Osteocyte (in vitro differentiated cells): Measurements from ENCODE around the gene MTHFS. TPM values are rescaled to one million over a fixed set of nuclear protein-coding genes. Genes with fewer than 3 reads are reported as not detected.

ENCODE experiments used
- DNase-seq: peaks from one replicate; pipeline ENCODE4 v3.0.0; 2021; ENCODE audit warnings: mixed read lengths; ENCODE audit not compliant: unreplicated experiment; ENCODE audit errors: extremely low spot score
- H3K27ac Mint-ChIP-seq: one replicate; pipeline ENCODE4 v1.8.0; 2021; ENCODE audit warnings: mild to moderate bottlenecking, mixed read lengths; ENCODE audit not compliant: unreplicated experiment
- H3K27me3 Mint-ChIP-seq: one replicate; pipeline ENCODE4 v1.8.0; 2021; ENCODE audit warnings: mixed read lengths; ENCODE audit not compliant: unreplicated experiment
- H3K36me3 Mint-ChIP-seq: one replicate; pipeline ENCODE4 v1.8.0; 2021; ENCODE audit warnings: mixed read lengths; ENCODE audit not compliant: unreplicated experiment
- H3K4me1 Mint-ChIP-seq: one replicate; pipeline ENCODE4 v1.8.0; 2021; ENCODE audit warnings: mixed read lengths; ENCODE audit not compliant: unreplicated experiment
- H3K4me3 Mint-ChIP-seq: one replicate; pipeline ENCODE4 v1.8.0; 2021; ENCODE audit warnings: mild to moderate bottlenecking, moderate library complexity, mixed read lengths; ENCODE audit not compliant: unreplicated experiment
- H3K9me3 Mint-ChIP-seq: one replicate; pipeline ENCODE4 v1.8.0; 2021; ENCODE audit warnings: mixed read lengths; ENCODE audit not compliant: unreplicated experiment
- total RNA-seq: library from RNA; stranded (reverse); gene quantifications from 2 replicates; pipeline ENCODE4 v1.2.1, GENCODE V29; 2021
- TF ChIP-seq, protein P1 (sequence below): fragments of 200-600 bp; sonication (generic); IDR thresholded peaks from 2 replicates; pipeline ENCODE4 v1.5.0; 2021; ENCODE audit warnings: antibody characterized with exemption, mild to moderate bottlenecking, moderate library complexity

Gene MTHFS
- total RNA-seq, 1 donor from 2014 or later: 12.0 TPM

DNA sequence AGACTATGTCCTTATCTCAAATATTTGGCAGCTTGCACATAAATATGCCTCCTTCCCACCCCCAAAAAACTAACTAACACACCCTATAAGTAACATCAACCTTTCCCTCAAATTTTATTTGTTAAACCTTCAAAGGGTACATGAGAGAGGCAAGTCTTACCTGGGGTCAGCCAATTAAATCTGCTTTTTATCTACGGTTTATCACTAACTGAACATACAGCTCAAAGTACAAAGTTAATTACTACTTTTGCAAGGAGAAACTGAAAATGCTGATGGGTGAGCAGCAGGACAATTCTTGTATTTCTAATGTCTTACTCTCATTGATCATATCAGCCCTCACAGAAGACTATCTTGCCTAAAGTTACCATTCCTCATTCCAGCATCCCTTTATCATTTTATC, 34.6 kb downstream of the MTHFS start:
- DNase-seq: no peak
- peaks cover 2% of the 10 kb centered on the region for H3K4me1 Mint-ChIP-seq
- H3K9me3 Mint-ChIP-seq: no peaks in the 10 kb centered on the region
- H3K4me3 Mint-ChIP-seq: no peak overlapping the region
- TF ChIP-seq, protein P1, sequence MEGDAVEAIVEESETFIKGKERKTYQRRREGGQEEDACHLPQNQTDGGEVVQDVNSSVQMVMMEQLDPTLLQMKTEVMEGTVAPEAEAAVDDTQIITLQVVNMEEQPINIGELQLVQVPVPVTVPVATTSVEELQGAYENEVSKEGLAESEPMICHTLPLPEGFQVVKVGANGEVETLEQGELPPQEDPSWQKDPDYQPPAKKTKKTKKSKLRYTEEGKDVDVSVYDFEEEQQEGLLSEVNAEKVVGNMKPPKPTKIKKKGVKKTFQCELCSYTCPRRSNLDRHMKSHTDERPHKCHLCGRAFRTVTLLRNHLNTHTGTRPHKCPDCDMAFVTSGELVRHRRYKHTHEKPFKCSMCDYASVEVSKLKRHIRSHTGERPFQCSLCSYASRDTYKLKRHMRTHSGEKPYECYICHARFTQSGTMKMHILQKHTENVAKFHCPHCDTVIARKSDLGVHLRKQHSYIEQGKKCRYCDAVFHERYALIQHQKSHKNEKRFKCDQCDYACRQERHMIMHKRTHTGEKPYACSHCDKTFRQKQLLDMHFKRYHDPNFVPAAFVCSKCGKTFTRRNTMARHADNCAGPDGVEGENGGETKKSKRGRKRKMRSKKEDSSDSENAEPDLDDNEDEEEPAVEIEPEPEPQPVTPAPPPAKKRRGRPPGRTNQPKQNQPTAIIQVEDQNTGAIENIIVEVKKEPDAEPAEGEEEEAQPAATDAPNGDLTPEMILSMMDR: no peak
- H3K36me3 Mint-ChIP-seq: peaks cover 8% of the 10 kb centered on the region
- no peak overlapping the region for H3K27ac Mint-ChIP-seq
- H3K27me3 Mint-ChIP-seq: no peaks in the 10 kb centered on the region

DNA sequence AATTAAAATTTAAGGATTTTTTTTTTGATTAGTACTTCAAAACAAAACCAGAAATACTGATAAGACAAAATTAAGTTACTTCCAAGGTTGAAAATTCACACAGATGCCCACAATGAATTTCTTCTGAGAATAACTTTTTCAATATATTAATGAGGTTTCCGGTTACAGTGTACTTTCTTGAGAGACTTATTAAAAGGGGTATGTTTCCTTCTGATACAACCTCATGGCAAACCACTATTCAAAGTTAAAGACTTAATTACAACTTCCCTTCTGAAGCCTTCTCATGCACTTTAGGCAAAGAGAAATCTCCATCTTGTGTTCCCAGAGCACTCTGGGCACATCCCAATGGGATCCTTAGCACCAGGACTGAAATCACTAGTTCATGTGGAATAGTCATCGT, 36.2 kb downstream of the MTHFS start:
- no peak for DNase-seq
- TF ChIP-seq, protein P1: no peak
- Mint-ChIP-seq H3K36me3 (peaks cover 8% of the 10 kb centered on the region), H3K27me3 (no peaks in the 10 kb centered on the region), H3K4me1 (peaks cover 2% of the 10 kb centered on the region), H3K27ac (no peak overlapping the region), H3K4me3 (no peak overlapping the region), H3K9me3 (no peaks in the 10 kb centered on the region)

DNA sequence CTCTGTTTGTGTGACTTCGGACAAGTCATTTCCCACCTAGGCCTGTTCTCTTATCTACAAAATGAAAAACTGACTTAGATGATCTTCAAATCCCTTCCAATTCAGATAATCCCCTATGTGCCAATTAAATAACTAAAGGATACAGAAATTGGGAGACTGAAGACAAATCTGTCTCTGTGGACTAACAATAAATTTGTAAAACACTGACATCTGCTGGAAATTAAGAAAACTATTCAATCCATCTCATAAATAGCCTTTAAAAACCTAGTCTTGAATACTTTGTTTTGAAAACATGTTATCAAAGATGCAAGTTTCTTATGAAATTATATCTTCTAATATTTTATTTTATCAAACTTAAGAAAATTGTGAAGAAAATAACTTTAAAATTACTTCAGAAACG, 38.3 kb downstream of the MTHFS start:
- no peaks in the 10 kb centered on the region for H3K9me3 Mint-ChIP-seq
- H3K27me3 Mint-ChIP-seq: no peaks in the 10 kb centered on the region
- H3K4me3 Mint-ChIP-seq: no peak overlapping the region
- peaks cover 2% of the 10 kb centered on the region for H3K4me1 Mint-ChIP-seq
- no peak overlapping the region for H3K27ac Mint-ChIP-seq
- peaks cover 11% of the 10 kb centered on the region for H3K36me3 Mint-ChIP-seq
- no peak for DNase-seq
- TF ChIP-seq, protein P1: peak; percentile 44

DNA sequence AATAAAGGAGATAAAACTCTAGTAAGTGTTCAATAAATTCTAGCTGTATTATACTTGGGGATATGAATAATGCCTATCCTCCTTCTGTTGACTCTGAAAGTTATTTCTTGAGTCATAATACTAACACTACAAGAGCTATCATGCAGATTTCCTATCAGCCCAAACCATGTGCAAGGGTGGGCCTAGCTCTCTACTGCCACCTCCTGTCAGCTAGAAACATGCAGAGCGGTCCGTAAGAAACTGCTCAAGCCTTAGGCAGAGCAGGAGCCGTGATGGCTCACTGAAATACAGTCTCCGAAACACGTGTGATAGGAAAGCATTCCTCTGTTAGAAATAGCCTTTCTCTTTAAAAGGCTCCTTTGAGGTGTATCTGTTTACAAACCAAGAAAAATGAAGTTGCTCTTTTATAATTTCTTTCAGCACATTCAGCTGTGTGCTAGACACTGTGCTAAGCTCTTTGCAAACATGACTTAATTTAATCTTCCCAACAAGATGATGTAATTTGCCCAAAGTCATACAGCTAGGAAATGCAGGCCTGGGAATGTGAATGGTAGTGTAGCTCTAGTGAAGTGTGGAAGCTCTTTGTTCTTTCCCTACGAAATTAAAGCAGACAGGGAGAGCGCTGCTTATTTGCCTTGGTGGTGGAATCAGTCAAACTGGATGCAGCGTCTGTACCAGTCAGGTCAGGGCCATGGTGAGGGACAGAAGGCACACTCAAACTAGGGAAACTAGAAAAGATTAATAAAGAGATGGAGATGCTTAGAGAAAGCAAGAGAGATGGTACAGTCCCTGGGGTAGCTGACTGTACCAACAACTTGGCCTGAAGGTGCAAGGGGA, 43.1 kb downstream of the MTHFS start:
- peaks cover 3% of the 10 kb centered on the region for H3K36me3 Mint-ChIP-seq
- H3K4me3 Mint-ChIP-seq: no peak overlapping the region
- no peaks in the 10 kb centered on the region for H3K9me3 Mint-ChIP-seq
- TF ChIP-seq, protein P1: peak; percentile 96
- H3K27me3 Mint-ChIP-seq: no peaks in the 10 kb centered on the region
- no peak overlapping the region for H3K27ac Mint-ChIP-seq
- no peak for DNase-seq
- peaks cover 2% of the 10 kb centered on the region for H3K4me1 Mint-ChIP-seq

DNA sequence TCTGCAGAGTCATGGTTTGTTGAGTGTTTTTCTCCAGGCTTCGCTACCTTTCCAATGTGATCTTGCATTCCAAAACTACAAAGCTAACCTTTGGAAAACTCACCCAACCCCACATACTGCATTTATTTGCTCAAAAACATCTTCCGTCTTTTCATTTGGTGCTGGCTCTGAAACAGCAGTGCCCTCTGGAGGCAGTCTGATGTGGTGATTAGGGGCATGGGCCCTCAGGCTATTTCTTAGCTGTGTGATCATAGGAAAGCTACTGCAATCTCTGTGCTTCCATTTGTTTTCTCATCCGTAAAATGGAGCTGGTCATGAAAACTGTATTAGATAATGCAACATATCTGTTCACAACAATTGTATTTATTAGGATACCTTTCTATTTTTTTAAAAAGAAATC, 47.0 kb downstream of the MTHFS start:
- Mint-ChIP-seq H3K27ac (no peak overlapping the region), H3K27me3 (no peaks in the 10 kb centered on the region), H3K4me1 (peaks cover 2% of the 10 kb centered on the region), H3K9me3 (no peaks in the 10 kb centered on the region), H3K4me3 (no peak overlapping the region), H3K36me3 (peaks cover 7% of the 10 kb centered on the region)
- no peak for DNase-seq
- TF ChIP-seq, protein P1: peak; percentile 56
